Measurements from ENCODE around the gene GUSB.
"Not testable (repeated sequence)": the region's sequence is repeated elsewhere in the genome, so short reads cannot be mapped to it uniquely, and the experiment has no call there.

GUSB gene

DNA sequence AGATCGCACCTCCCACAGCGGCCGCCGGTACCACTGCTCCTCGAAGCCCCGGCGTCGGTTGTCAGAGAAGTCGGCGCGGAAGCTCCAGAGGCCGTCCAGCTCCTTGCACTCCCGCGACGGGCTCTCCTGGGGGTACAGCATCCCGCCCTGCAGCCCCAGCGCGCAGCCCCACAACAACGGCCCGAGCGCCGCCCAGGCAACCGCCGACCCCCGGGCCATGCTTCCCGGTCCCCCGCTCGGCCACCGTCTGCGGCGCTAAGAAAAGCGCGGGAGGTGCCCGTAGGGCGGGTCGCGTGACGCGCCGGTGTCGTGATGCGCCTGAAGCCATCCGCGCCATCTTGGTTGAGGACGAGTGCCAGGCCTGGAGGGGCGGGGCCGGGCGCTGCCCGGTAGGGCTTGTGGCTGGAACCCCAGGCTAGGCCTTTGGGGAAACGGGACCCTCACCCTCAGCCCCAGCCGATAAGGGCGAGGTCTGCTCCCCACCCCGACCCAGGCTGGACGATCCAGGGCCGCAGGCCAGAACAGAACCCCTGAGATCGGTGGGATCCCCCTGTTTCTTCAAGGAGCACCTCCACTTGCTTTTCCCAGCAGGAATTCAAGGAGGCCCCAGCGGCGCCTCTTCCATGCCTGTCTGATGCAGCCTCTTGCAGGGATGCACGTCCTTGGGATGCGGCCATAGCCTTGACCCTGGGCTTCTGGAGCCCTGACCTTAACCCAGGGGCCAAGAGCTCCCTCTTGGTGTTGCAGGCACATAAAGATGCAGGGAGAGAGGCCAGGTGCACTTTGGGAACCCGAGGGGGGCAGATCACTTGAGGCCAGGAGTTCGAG lies at the start of gene GUSB:
Gene GUSB, minus strand, starts transcription at position 249 of the 828 bp plus-strand sequence. Its CDS starts 30 bp downstream, at position 219.
- DNase-seq (ENCODE audit: low spot score), result peak; percentile 95

DNA sequence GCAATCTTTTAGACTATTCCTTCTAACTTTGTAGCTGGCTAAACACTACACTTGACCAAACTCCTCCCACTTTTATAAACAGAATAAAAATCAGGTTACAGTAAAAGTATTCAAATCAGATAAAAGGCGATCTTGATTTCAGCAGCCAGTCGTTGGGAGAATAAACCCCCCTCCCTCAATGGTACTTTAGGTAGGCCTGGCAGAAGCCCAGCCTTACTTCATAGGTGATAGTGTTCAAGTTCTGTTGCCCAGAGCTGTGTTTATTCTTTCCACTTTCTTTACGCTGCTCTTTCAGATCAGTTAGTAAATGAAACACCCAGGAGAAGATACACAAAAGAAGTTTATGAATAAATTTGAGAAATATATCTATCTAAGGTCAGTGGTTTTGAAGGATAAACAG lies 46.3 kb upstream of the GUSB start:
- DNase-seq (ENCODE audit: low spot score), result not testable (repeated sequence)

DNA sequence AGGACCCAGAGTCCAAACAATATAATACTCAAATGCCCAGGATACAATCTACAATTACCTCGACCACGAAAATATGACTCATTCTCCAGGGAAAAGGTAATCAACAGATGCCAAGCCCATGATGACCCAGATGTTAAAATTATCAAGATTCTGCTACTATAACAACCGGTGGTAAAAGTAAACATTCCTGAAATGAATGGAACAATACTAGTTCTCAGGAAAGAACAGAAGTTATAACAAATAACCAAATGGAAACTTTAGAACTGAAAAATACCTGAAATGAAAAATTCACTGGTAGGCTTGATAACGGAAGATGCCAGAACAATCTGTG lies 34.1 kb upstream of the GUSB start:
- no peak for DNase-seq (ENCODE audit: low spot score)

DNA sequence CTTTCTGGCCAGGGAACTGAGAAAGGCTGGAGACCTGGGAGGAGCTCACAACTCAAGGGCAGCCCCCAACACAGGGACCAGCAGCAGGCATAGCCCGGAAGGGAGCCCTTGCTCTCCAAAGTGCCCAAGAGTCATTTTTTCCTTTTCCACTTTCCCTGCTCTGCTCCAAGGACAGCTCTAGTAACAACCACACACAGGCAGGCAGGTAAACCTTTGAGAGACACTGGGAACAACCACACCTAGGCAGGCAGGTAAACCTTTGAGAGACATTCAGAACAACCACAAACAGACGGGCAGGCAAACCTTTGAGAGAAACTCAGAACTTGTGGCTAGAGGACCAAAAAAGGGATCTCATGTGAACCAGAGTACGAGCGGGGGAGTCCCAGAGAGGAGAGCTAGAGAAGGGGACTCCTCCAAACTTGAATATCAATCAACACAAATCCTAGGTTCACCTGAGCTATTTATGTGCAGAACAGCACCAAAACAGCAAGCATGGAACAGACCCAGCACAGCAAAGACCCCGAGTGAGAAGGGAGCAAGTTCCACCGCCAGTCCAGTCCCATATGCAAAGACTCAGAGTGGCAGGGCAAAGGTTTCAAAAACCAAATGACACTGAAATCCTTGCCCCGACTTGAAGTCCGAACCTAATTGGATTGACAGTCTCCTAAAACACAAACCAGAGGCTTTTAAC lies 33.6 kb upstream of the GUSB start:
- DNase-seq (ENCODE audit: low spot score), result no peak

DNA sequence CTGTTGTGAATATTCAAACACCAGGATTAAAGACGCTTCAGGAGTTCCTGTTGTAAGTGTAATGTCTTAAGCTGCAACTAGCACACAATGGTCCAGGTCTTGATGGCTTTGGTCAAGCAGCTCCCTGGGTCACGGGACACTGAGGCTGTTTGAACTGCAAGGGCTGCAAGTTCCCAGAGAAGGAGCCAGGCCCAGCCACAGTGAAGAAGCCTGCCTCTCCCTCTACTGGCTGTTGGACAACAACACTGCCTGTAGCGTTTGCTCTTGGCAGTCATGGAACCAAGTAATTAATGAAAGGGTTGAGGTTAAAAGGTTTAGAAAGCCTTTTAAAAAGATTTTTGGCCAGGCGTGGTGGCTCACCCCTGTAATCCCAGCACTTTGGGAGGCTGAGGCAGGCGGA lies 31.9 kb upstream of the GUSB start:
- peak; percentile 49 for DNase-seq (ENCODE audit: low spot score)

DNA sequence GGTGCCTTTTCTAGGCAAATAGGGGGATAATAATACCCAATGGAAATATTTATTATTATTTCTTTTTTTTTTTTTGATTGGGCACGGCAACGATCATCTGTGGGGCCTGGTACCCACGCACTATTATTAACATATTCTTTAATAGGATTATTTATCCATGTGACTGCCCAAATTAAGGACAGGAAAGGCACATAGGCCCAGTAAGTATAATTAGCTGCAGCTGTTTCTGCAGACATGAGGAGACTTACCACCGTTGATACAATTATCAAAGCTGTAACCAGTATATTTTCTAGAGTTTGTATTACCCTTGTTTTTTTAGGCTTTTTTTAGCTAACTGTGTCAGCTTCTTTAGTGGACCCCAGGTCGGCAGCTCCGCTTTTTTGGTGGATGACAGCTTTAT lies 25.2 kb upstream of the GUSB start:
- no peak for DNase-seq (ENCODE audit: low spot score)

DNA sequence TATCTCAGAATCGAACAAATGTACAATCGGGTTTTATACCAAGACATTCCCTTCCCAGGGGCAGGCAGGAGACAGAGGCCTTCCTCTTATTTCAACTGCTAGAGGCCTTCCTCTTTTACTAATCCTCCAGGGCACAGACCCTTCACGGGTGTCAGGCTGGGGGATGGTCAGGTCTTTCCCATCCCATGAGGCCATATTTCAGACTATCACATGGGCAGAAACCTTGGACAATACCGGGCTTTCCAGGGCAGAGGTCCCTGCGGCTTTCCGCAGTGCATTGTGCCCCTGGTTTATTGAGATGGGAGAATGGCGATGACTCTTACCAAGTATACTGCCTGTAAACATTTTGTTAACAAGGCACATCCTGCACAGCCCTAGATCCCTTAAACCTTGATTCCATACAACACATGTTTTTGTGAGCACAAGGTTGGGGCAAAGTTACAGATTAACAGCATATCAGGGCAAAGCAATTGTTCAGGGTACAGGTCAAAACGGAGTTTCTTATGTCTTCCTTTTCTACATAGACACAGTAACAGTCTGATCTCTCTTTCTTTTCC lies 23.2 kb upstream of the GUSB start:
- DNase-seq (ENCODE audit: low spot score), result not testable (repeated sequence)

DNA sequence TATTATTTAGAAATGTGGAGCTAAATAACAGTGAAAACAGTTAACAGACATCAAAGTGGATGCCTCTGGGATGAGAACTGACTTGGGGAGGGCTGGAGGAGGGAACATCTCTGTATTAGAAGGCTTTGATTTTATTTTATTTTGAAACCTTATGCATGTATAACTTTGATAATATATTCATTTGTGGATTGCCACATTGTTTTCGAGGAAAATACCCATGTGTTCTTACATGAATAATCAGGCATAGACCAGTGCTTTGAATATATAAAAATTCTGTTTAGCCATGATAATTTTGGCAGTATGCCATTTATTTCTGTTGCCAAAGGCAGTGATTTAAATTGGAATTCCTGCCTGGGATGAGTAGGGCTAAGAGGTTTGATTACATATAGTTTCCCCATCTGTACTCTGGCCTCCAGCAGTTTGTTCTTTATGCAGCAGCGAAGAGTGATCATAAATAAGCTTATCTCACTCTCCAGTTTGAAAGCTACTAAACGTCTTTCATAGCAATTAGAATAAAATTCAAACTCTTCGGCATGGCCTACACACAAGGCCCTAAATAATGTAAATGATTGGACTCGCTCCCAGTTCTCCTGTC lies 18.9 kb upstream of the GUSB start:
- not testable (repeated sequence) for DNase-seq (ENCODE audit: low spot score)

DNA sequence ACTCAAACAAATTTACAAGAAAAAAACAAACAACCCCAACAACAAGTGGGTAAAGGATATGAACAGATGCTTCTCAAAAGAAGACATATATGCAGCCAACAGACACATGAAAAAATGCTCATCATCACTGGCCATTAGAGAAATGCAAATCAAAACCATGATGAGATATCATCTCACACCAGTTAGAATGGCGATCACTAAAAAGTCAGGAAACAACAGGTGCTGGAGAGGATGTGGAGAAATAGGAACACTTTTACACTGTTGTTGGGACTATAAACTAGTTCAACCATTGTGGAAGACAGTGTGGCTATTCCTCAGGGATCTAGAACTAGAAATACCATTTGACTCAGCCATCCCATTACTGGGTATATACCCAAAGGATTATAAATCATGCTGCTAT lies 13.0 kb upstream of the GUSB start:
- not testable (repeated sequence) for DNase-seq (ENCODE audit: low spot score)

DNA sequence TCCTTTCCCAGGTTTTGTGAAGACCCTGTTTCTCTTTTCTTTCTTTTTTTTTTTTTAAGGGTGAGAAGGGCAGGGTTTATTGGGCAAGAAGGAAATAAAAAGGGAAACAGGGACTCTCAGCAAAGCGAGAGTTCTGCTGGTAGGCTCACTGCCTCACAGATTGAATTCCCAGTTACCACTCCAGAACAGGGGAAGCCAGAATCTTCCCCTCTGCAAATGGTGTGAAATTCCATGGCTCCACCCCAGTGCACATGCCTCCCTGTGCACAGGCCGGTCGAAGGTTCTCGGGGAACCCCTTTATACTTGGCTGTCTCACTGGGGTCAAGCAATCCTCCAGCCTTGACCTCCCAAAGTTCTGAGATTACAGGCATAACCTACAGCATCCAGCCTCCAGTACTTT lies 10.5 kb upstream of the GUSB start:
- no peak for DNase-seq (ENCODE audit: low spot score)

DNA sequence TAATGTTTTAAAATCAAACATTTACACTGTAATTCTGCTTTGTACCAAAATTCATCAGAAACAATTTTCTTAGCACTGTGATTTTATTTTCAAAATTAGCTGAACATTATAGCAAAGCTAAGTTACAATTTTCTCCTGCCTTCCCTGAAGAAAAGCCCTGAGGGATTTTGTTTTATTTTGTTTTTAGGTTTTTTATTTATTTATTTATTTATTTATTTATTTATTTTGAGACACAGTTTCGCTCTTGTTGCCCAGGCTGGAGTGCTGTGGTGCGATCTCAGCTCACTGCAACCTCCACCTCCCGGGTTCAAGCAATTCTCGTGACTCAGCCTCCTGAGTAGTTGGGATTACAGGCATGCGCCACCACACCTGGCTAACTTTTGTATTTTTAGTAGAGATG lies 9.8 kb upstream of the GUSB start:
- not testable (repeated sequence) for DNase-seq (ENCODE audit: low spot score)

DNA sequence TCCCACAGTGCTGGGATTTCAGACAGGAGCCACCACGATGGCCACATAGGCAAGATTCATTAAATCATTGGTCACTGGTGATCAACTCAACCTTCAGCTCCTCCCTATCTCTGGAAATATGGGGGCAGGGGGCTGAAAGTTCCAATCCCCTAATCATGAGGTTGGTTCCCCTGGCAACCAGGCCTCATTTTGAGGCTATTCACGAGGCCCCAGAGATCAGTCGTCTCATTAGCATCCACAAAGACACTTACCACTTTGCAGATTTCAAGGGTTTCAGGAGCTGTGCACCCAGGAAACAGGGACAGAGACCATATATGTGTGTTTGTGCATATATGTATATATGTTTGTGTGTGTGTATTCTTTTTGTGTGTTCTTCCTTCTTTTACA lies 7.7 kb upstream of the GUSB start:
- DNase-seq (ENCODE audit: low spot score), result no peak

DNA sequence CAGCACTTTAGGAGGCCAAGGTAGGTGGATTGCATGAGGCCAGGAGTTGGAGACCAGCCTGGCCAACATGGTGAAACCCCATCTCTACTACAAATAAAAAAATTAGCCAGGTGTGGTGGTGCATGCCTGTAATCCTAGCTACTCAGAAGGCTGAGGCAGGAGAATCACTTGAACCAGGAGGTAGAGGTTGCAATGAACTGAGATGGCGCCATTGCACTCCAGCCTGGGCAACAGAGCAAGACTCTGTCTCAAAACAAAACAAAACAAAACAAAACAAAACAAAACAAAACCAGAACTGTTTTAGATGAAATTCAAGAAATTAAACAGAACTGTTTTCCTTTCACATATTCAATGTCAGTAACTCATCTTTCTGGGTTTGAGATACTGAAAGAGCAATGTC lies 6.5 kb upstream of the GUSB start:
- not testable (repeated sequence) for DNase-seq (ENCODE audit: low spot score)

DNA sequence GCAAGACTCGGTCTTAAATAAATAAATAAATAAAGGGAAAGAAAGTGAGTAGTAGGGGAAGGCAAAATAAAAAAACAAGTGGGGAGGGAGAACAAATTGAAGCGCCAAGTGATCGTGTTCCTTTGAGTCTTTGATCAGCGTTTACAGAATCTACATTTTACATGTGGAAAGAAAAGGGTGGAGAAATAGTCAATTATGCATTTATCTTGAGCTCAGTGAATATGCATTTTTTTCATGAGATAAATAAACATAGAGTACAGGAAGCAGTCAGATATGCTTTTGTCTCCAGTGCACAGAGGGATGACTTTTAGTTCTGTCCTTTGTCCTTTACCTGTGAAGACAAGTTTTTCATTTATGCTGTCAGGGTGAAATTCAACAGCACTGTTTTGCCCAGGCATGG lies 6.1 kb upstream of the GUSB start:
- DNase-seq (ENCODE audit: low spot score), result no peak

DNA sequence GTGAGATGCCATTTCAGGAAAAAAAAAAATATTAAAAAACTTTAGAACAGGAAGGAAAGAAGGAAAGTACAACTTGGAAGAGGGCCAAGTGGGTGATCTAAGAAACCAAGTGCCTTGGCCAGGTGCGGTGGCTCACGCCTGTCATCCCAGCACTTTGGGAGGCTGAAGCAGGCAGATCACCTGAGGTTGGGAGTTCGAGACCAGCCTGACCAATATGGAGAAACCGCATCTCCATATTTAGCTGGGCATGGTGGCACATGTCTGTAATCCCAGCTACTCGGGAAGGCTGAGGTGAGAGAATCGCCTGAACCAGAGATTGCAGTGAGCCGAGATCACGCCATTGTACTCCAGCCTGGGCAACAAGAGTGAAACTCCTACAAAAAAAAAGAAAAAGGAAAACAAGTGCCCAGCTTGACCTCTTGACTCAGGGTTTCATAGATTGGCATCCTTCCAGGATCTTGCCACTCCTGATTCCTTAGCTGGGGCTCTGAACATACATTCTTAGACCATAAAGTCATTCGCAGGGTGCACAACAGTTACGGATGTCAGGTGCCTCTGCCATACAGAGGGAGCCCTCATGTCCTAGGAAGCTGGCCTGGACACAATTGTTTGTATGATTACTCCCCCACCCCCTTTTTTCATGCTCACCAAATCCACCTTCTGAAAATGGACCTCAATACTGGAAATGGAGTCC lies 2.1 kb upstream of the GUSB start:
- DNase-seq (ENCODE audit: low spot score), result no peak

DNA sequence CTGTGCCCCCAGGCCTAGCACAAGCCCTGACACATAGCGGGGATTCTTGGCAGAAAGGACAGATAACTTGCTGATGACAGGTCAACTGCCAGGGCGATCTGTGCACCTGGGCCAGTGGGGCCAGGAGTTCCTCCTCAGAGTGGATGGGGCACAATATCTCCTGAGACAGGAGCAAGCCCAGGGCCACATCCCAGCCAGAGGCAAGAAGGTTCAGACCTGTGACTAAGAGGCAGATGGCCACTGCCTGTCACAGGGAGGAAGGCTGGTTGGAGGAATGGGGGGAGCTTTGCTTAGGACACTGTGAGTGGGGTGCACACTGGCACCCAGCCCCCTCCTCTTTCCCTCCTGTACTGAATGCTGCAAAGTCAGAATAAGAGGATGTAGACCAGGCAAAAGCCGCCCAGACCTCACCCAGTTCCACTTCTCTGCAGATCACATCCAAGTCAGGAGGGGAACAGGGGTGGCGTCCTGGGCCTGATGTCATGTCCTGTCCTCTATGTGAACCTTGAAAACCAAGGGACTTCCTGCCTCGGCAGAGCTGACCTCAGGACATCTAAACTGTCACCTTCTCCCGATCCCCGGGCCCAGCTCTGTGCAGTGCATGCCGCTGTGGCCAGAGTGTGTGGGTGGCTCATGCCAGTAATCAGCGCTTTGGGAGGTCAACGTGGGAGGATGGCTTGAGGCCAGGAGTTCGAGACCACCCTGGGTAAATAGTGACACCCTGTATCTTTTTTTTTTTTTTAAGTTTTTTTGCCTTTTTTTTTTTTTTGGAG lies 1.3 kb downstream of the GUSB start:
- DNase-seq (ENCODE audit: low spot score), result no peak

DNA sequence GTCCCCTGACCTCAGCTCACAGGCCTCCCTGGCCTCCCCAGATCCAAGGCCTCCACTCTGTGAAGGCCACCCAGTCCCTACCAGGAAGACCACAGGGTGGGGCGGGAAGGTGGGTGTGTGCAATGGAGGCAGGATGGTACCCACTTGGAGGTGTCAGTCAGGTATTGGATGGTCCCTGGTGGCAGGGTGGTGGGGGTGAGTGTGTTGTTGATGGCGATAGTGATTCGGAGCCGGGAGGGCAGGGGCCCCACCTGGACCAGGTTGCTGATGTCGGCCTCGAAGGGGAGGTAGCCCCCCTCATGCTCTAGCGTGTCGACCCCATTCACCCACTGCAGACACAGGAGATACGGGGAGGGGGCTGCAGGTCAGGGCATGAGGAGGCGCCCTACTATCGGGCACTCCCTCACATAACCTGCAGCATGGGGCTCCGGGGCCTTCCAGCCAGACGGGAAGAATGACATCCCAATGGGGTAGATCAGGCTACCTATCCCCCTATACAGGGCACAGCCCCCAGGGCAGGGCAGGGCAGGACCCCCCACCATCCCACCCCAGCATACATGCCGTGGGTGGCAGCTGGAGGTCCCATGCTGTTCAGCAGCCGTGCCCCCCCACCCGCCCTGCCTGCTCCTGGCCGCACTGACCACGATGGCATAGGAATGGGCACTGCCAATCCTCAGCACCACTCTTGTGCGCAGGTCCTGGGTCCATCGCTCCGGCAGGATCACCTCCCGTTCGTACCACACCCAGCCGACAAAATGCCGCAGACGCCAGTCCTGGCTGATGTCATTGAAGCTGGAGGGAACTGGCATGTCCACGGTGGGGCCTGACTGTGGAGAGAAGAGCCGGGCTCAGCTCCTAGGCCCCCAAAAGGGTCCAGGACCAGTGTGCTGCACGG lies 2.2 kb downstream of the GUSB start:
- no peak for DNase-seq (ENCODE audit: low spot score)

DNA sequence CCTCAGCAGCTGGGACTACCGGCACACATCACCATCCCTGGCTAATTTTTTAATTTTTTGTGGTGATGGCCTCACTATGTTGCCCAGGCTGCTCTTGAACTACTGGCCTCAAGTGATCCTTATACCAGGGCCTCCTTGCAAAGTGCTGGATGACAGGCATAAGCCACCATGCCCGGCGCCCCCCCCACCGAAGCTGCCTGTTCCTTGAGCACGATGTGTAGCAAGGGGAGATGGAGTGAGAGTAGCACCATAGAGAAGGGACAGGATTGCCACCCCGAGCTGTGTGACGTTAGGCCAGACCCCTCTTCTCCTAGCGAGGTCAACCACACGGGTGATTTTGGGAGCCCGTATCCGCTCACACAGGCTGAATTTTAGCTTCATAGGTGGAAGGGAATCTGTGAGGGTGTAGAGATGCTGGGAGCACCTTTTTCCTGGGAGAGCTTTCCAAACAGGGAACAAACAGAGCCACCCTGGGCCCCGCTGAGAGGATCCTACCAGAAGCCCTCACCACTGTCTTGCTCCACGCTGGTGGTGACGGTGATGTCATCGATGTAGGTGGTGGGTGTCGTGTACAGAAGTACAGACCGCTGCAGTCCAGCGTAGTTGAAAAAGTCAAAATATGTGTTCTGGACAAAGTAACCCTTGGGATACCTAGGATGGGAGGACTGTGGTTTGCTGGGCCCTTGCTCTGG lies 3.0 kb downstream of the GUSB start:
- no peak for DNase-seq (ENCODE audit: low spot score)

DNA sequence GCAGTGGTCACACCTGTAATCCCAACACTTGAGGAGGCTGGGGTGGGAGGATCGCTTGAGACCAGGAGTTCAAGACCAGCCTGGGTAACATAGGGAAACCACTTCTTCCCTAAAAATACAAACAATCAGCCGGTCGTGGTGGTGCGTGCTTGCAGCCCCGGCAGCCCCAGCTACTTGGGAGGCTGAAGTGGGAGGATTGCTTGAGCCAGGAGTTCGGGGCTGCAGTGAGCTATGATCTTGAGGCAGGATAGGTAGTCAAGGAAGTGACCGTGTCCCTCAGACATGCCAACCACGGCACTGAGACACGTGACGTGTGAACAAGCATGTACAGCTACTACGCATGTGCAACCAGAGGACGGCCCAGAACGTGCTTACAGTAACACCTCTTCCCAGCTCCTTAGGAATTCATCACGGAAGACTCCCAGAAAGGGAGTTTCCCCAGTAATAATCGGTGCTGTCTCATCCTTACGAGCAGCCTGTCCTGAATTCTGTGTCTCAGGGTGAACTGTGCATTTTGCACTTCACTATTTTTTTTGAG lies 5.3 kb downstream of the GUSB start:
- no peak for DNase-seq (ENCODE audit: low spot score)

All from ecto neural progenitor cell (in vitro differentiated cells).